C4-2B (cell line): Measurements from ENCODE around the gene JMJD8.

Experiments
- CTCF ChIP-seq: fragments of 450-650 bp; conservative IDR thresholded peaks from 2 replicates; pipeline ENCODE4 v1.5.1; 2017; ENCODE audit warnings: mild to moderate bottlenecking
- ZFX ChIP-seq: fragments of 450-650 bp; IDR thresholded peaks from 2 replicates; pipeline ENCODE4 v1.6.1; 2017

- no peak for TF ChIP-seq CTCF
- TF ChIP-seq ZFX = no peak
Observed at GRCh38 chr16:710500-711075, 26.5 kb upstream of the JMJD8 start.
